GM19328 (cell line): ENCODE data around the gene TMEM185A.
"Not testable (repeated sequence)": the region's sequence is repeated elsewhere in the genome, so short reads cannot be mapped to it uniquely, and the experiment has no call there.

ENCODE experiments used
- ATAC-seq: cut with Tn5 transposase; IDR thresholded peaks from one replicate; pipeline ENCODE4 v1.9.1; 2021; ENCODE audit warnings: mild to moderate bottlenecking, moderate library complexity; ENCODE audit not compliant: unreplicated experiment

Gene TMEM185A

GRCh38 chrX:149626829-149627228 lies 4.8 kb downstream of the TMEM185A start:
- ATAC-seq, result not testable (repeated sequence)

GRCh38 chrX:149619662-149620061 lies 11.9 kb downstream of the TMEM185A start:
- not testable (repeated sequence) for ATAC-seq

GRCh38 chrX:149618871-149619270 lies 12.7 kb downstream of the TMEM185A start:
- no peak for ATAC-seq

- ATAC-seq, result no peak
Observed at GRCh38 chrX:149611623-149612175, 19.9 kb downstream of the TMEM185A start.

- ATAC-seq, result no peak
Observed at GRCh38 chrX:149610511-149610910, 21.1 kb downstream of the TMEM185A start.

GRCh38 chrX:149607699-149608098 lies 23.9 kb downstream of the TMEM185A start:
- ATAC-seq, result no peak

GRCh38 chrX:149605248-149605885 lies 26.2 kb downstream of the TMEM185A start:
- not testable (repeated sequence) for ATAC-seq

- ATAC-seq, result not testable (repeated sequence)
Observed at GRCh38 chrX:149598603-149599002, 33.0 kb downstream of the TMEM185A start.

- ATAC-seq, result not testable (repeated sequence)
Observed at GRCh38 chrX:149595943-149596342, 35.6 kb downstream of the TMEM185A start.

- not testable (repeated sequence) for ATAC-seq
Observed at GRCh38 chrX:149595214-149595613, 36.4 kb downstream of the TMEM185A start, which contains the start of gene HSFX2. Gene HSFX2, minus strand, starts transcription at chrX:149595314. Its CDS starts 614 bp downstream, at chrX:149594700.

GRCh38 chrX:149590993-149591392 lies 40.6 kb downstream of the TMEM185A start:
- not testable (repeated sequence) for ATAC-seq

GRCh38 chrX:149587359-149587758 lies 44.2 kb downstream of the TMEM185A start, which contains the start of gene MAGEA9B:
Gene MAGEA9B, minus strand, starts transcription at chrX:149587459. Its CDS starts 4,280 bp downstream, at chrX:149583179.
- not testable (repeated sequence) for ATAC-seq

- ATAC-seq, result not testable (repeated sequence)
Observed at GRCh38 chrX:149585631-149586030, 46.0 kb downstream of the TMEM185A start.

GRCh38 chrX:149573456-149573855 lies 58.1 kb downstream of the TMEM185A start:
- ATAC-seq, result peak; percentile 100

- ATAC-seq, result no peak
Observed at GRCh38 chrX:149572743-149573142, 58.8 kb downstream of the TMEM185A start.

GRCh38 chrX:149571770-149572169 lies 59.8 kb downstream of the TMEM185A start:
- no peak for ATAC-seq

GRCh38 chrX:149570668-149571067 lies 60.9 kb downstream of the TMEM185A start:
- ATAC-seq, result no peak

GRCh38 chrX:149569770-149570169 lies 61.8 kb downstream of the TMEM185A start:
- no peak for ATAC-seq

- no peak for ATAC-seq
Observed at GRCh38 chrX:149568701-149569296, 62.8 kb downstream of the TMEM185A start.

- no peak for ATAC-seq
Observed at GRCh38 chrX:149567621-149568417, 63.8 kb downstream of the TMEM185A start.

GRCh38 chrX:149563359-149563758 lies 68.2 kb downstream of the TMEM185A start:
- no peak for ATAC-seq
